Pericardium fibroblast (primary cell): ENCODE results near the gene N4BP2. TPM values are rescaled to one million over a fixed set of nuclear protein-coding genes. Genes with fewer than 3 reads are reported as not detected.

ENCODE experiments used
- total RNA-seq: library from RNA; depleted of rRNA; stranded (reverse); fragments of >200 nt; gene quantifications from 2 replicates; pipeline ENCODE4 v1.2.3, GENCODE V29; 2015

The N4BP2 gene
- 4.0 and 7.4 TPM in 2 replicates for total RNA-seq

DNA sequence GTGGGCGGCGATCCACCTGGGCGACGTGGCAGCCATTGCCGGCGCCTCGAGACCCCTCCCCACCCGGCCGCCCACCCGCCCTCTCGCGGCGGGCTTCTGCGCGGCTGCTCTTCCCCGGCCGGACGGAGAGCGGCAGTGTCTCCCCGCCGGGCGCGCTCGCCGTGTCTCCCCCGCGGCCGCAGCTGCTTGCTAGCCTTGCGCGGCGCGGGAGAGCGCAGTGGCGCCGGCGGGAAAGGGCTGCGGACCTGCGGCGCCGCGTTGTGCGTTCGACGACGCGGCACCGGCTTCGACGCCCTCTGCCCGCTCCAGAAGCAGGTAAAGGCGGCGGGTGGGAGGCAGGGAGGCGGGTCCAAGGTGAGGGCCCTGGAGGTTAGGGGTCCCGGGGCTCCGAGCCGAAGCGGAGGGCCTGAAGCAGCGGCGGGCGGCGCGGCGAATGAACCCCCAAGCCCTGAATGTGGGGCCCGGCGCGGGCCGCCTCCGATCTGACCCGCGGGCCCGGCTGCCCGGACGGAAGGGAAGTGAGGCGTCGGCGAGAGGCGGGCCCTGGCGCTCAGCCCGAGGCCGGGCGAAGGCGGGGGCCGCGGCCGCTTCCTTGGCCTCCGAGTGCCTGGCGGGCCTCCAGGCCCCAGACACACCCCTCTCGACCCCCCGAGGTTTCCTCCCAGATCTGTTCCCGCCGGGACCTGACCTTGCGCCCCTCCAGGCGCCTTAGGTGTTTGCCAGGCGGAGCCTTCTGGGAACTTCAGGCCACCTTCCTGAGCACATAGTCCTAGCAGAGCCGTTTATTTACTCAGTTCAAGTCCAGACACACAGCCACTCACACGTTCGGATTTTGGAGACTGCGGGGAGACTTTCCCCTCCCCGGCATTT is at the start of gene N4BP2:
Gene N4BP2 (plus strand): TSS at position 135 of the 870 bp plus-strand sequence. CDS start 40,491 bp downstream, outside the sequence.

GRCh38 chr4:40196724-40197281 is 140.2 kb downstream of the N4BP2 start, which contains the start of gene RHOH:
Gene RHOH (plus strand): TSS chr4:40197031. CDS start chr4:40243387, 46,356 bp downstream.

Other genes with a start within 250 kb of the N4BP2 start
- 27.9 and 34.5 TPM in 2 replicates for gene PDS5A, start 78.9 kb upstream of the N4BP2 start, total RNA-seq
- gene RHOH, start 140.2 kb downstream of the N4BP2 start, total RNA-seq, result 0.17 TPM in 1 of 2 replicates, not detected in the other